Measurements from ENCODE around the gene MRGPRF.
"Not testable (repeated sequence)": the region's sequence is repeated elsewhere in the genome, so short reads cannot be mapped to it uniquely, and the experiment has no call there.

MRGPRF gene

GRCh38 chr11:69002110-69002569 is 10.9 kb downstream of the MRGPRF start:
- no peak for DNase-seq (ENCODE audit: low read depth in 1 of 2, low spot score in 1 of 2)
- in situ Hi-C loops (cut with HindIII; ENCODE audit: low pct_unique_long_range_greater_than_20kb, low sequenced_read_pairs): no loop called here
- no peak for TF ChIP-seq JUND (IDR thresholded peaks at IDR 0.05; ENCODE audit: low read depth)

- no peak for TF ChIP-seq JUND (IDR thresholded peaks at IDR 0.05; ENCODE audit: low read depth)
- no peak for DNase-seq (ENCODE audit: low read depth in 1 of 2, low spot score in 1 of 2)
- in situ Hi-C loops (cut with HindIII; ENCODE audit: low pct_unique_long_range_greater_than_20kb, low sequenced_read_pairs): no loop called here
Observed at GRCh38 chr11:69001243-69002081, 11.6 kb downstream of the MRGPRF start.

GRCh38 chr11:69000831-69001242 is 12.2 kb downstream of the MRGPRF start:
- in situ Hi-C loops (cut with HindIII; ENCODE audit: low pct_unique_long_range_greater_than_20kb, low sequenced_read_pairs): no loop called here
- DNase-seq (ENCODE audit: low read depth in 1 of 2, low spot score in 1 of 2): peak; percentile 54 to 64
- TF ChIP-seq JUND (IDR thresholded peaks at IDR 0.05; ENCODE audit: low read depth): no peak

GRCh38 chr11:69000391-69000790 is 12.7 kb downstream of the MRGPRF start:
- no peak for TF ChIP-seq JUND (IDR thresholded peaks at IDR 0.05; ENCODE audit: low read depth)
- in situ Hi-C loops (cut with HindIII; ENCODE audit: low pct_unique_long_range_greater_than_20kb, low sequenced_read_pairs): no loop called here
- DNase-seq (ENCODE audit: low read depth in 1 of 2, low spot score in 1 of 2): no peak

GRCh38 chr11:68999748-69000355 is 13.2 kb downstream of the MRGPRF start:
- DNase-seq (ENCODE audit: low read depth in 1 of 2, low spot score in 1 of 2); in situ Hi-C loops (cut with HindIII; ENCODE audit: low pct_unique_long_range_greater_than_20kb, low sequenced_read_pairs): not testable (repeated sequence)

- no peak for TF ChIP-seq JUND (IDR thresholded peaks at IDR 0.05; ENCODE audit: low read depth)
- no peak for DNase-seq (ENCODE audit: low read depth in 1 of 2, low spot score in 1 of 2)
- in situ Hi-C loops (cut with HindIII; ENCODE audit: low pct_unique_long_range_greater_than_20kb, low sequenced_read_pairs): no loop called here
Observed at GRCh38 chr11:68999093-68999747, 13.8 kb downstream of the MRGPRF start.

- peak in 1 of 2 experiments; percentile 29 for DNase-seq (ENCODE audit: low read depth in 1 of 2, low spot score in 1 of 2)
- TF ChIP-seq JUND (IDR thresholded peaks at IDR 0.05; ENCODE audit: low read depth): no peak
- in situ Hi-C loops (cut with HindIII; ENCODE audit: low pct_unique_long_range_greater_than_20kb, low sequenced_read_pairs): no loop called here
Observed at GRCh38 chr11:68998390-68998911, 14.6 kb downstream of the MRGPRF start.

- no peak for TF ChIP-seq JUND (IDR thresholded peaks at IDR 0.05; ENCODE audit: low read depth)
- in situ Hi-C loops (cut with HindIII; ENCODE audit: low pct_unique_long_range_greater_than_20kb, low sequenced_read_pairs): no loop called here
- no peak for DNase-seq (ENCODE audit: low read depth in 1 of 2, low spot score in 1 of 2)
Observed at GRCh38 chr11:68997995-68998348, 15.1 kb downstream of the MRGPRF start.

GRCh38 chr11:68997124-68997994 is 15.7 kb downstream of the MRGPRF start:
- in situ Hi-C loops (cut with HindIII; ENCODE audit: low pct_unique_long_range_greater_than_20kb, low sequenced_read_pairs): no loop called here
- TF ChIP-seq JUND (IDR thresholded peaks at IDR 0.05; ENCODE audit: low read depth): no peak
- DNase-seq (ENCODE audit: low read depth in 1 of 2, low spot score in 1 of 2): no peak

GRCh38 chr11:68996376-68997123 is 16.5 kb downstream of the MRGPRF start:
- no peak for TF ChIP-seq JUND (IDR thresholded peaks at IDR 0.05; ENCODE audit: low read depth)
- DNase-seq (ENCODE audit: low read depth in 1 of 2, low spot score in 1 of 2): no peak
- in situ Hi-C loops (cut with HindIII; ENCODE audit: low pct_unique_long_range_greater_than_20kb, low sequenced_read_pairs): no loop called here

GRCh38 chr11:68994894-68995285 is 18.2 kb downstream of the MRGPRF start:
- DNase-seq (ENCODE audit: low read depth in 1 of 2, low spot score in 1 of 2): no peak
- TF ChIP-seq JUND (IDR thresholded peaks at IDR 0.05; ENCODE audit: low read depth): no peak
- in situ Hi-C loops (cut with HindIII; ENCODE audit: low pct_unique_long_range_greater_than_20kb, low sequenced_read_pairs): no loop called here

Measured in T47D (cell line).